Transverse colon (tissue), 4 donors: Measurements from ENCODE around the gene EPHB2. TPM values are rescaled to one million over a fixed set of nuclear protein-coding genes. Genes with fewer than 3 reads are reported as not detected.

Experiments
- DNase-seq: peaks from one replicate; pipeline ENCODE4 v3.0.0-alpha.2; 2019
- H3K27ac ChIP-seq, 4 donors: fragments of 200-600 bp; sonication (generic); 2 replicates each; pipeline ENCODE4 v1.5.1; 2016 to 2018; ENCODE audit warnings: inconsistent platforms in 4 of 4
- H3K27me3 ChIP-seq: fragments of 200-600 bp; sonication (generic); 2 replicates; pipeline ENCODE4 v1.5.1; 2017; ENCODE audit warnings: inconsistent platforms
- H3K36me3 ChIP-seq, 4 donors: fragments of 200-600 bp; sonication (generic); 2 replicates each; pipeline ENCODE4 v1.5.1; 2017 to 2019; ENCODE audit warnings: inconsistent platforms in 4 of 4
- H3K4me1 ChIP-seq, 4 donors: fragments of 200-600 bp; sonication (generic); 2 replicates each; pipeline ENCODE4 v1.5.1; 2017 to 2020; ENCODE audit warnings: inconsistent platforms in 4 of 4
- H3K4me3 ChIP-seq, 4 donors: fragments of 200-600 bp; sonication (generic); 1 replicate in 1 of 4; 2 replicates in 3 of 4; pipeline versions ENCODE4 v1.5.1 to v1.6.1; 2017 to 2019; ENCODE audit warnings: inconsistent platforms in 4 of 4
- H3K9me3 ChIP-seq, 2 donors: fragments of 200-600 bp; sonication (generic); 2 replicates each; pipeline ENCODE4 v1.5.1; 2017 to 2019; ENCODE audit warnings: inconsistent platforms in 2 of 2
- CTCF ChIP-seq, 5 experiments: fragments of 200-600 bp in 3 of 5; fragments of 450-650 bp in 2 of 5; sonication (generic) in 3 of 5; IDR thresholded peaks; 1 replicate in 2 of 5; 2 replicates in 3 of 5; pipeline ENCODE4 v1.5.1; 2016 to 2017; ENCODE audit warnings: antibody characterized with exemption in 5 of 5, inconsistent platforms in 3 of 5, mild to moderate bottlenecking in 2 of 5, moderate library complexity in 1 of 5
- EP300 ChIP-seq: sonication (generic); formaldehyde crosslinking; IDR thresholded peaks from one replicate; pipeline ENCODE4 v1.6.1; 2017; ENCODE audit warnings: antibody characterized with exemption, low read depth
- POLR2A ChIP-seq: fragments of 450-650 bp; IDR thresholded peaks from one replicate; pipeline ENCODE4 v1.6.1; 2016; ENCODE audit warnings: antibody characterized with exemption, mild to moderate bottlenecking, moderate library complexity
- POLR2AphosphoS5 ChIP-seq, 3 donors: sonication (generic); formaldehyde crosslinking; IDR thresholded peaks; one replicate each; pipeline ENCODE4 v1.6.1; 2016; ENCODE audit warnings: antibody characterized with exemption in 3 of 3
- WGBS, 2 donors: methylation state at CpG; one replicate each; pipeline ENCODE4 v1.1.5; 2018; ENCODE audit warnings: low coverage in 1 of 2; 5-methylcytosine and 5-hydroxymethylcytosine counted together
- in situ Hi-C, 4 donors: fragments of 200-750 bp; cut with MboI; loops; one replicate each; pipeline versions ENCODE4 v1.15.0 to v1.15.1; 2017; ENCODE audit warnings: low sequenced_read_pairs in 3 of 4, low pct_ligation_motif_present in 1 of 4, low pct_unique_long_range_greater_than_20kb in 1 of 4
- intact Hi-C: fragments of 100-400 bp; cut with DNase I; formaldehyde crosslinking; loops from one replicate; pipeline ENCODE4 v1.15.1; 2023; ENCODE audit warnings: low total_unique reads
- total RNA-seq, 4 donors: library from RNA; depleted of rRNA; stranded (reverse); fragments of >200 nt; gene quantifications; one replicate each; pipeline ENCODE4 v1.1.0, GENCODE V29; 2016

The EPHB2 gene
- total RNA-seq, 4 donors from 2014 or later = 3.0 to 152 (median 27.9) TPM

- no peak for TF ChIP-seq CTCF (IDR thresholded peaks at IDR 0.05)
- no peak for TF ChIP-seq EP300
- TF ChIP-seq POLR2AphosphoS5 (IDR thresholded peaks at IDR 0.05) = no peak
- TF ChIP-seq POLR2A = no peak
- DNase-seq = no peak
- H3K36me3 ChIP-seq = peaks cover 0 to 7% (median 0%) of the 10 kb centered on the region in 4 donors
- H3K4me3 ChIP-seq = no peak overlapping the region
- intact Hi-C loops (no loop called here), in situ Hi-C loops (loop anchor here in 2 of 4 donors (25.0 kb wide), 1 partner anchor 206 kb away; no protein-coding TSS in a partner anchor)
- WGBS, 2 donors = 75% methylated on average over 3 of the region's 3 CpGs; no CpG with 5 or more reads in 1 of the 2 donors
- no peaks in the 10 kb centered on the region for H3K4me1 ChIP-seq
- H3K27me3 ChIP-seq = no peaks in the 10 kb centered on the region
- no peak overlapping the region for H3K27ac ChIP-seq
- no peaks in the 10 kb centered on the region for H3K9me3 ChIP-seq
Measured at GRCh38 chr1:22893292-22893691, 182.7 kb downstream of the EPHB2 start.

- DNase-seq = no peak
- no peak for TF ChIP-seq POLR2A
- no peak for TF ChIP-seq EP300
- TF ChIP-seq CTCF (IDR thresholded peaks at IDR 0.05) = no peak
- no peak for TF ChIP-seq POLR2AphosphoS5 (IDR thresholded peaks at IDR 0.05)
- H3K27ac ChIP-seq = no peak overlapping the region
- 78 to 80% methylated on average over 1 to 8 of the region's 9 CpGs for WGBS, 2 donors
- H3K27me3 ChIP-seq = no peaks in the 10 kb centered on the region
- no peaks in the 10 kb centered on the region for H3K9me3 ChIP-seq
- H3K4me1 ChIP-seq = no peaks in the 10 kb centered on the region
- in situ Hi-C loops (loop anchor here in 2 of 4 donors (25.0 kb wide), 1 partner anchor 208 kb away; no protein-coding TSS in a partner anchor), intact Hi-C loops (no loop called here)
- no peak overlapping the region for H3K4me3 ChIP-seq
- peaks cover 0 to 7% (median 0%) of the 10 kb centered on the region in 4 donors for H3K36me3 ChIP-seq
Measured at GRCh38 chr1:22895357-22895756, 184.7 kb downstream of the EPHB2 start.

GRCh38 chr1:22896184-22896583, 185.5 kb downstream of the EPHB2 start:
- H3K36me3 ChIP-seq = peaks cover 0 to 7% (median 0%) of the 10 kb centered on the region in 4 donors
- 84% methylated on average over 7 of the region's 7 CpGs; no CpG with 5 or more reads in 1 of the 2 donors for WGBS, 2 donors
- no peak overlapping the region for H3K4me3 ChIP-seq
- in situ Hi-C loops = loop anchor here in 2 of 4 donors (25.0 kb wide), 1 partner anchor 209 kb away; no protein-coding TSS in a partner anchor
- H3K27me3 ChIP-seq = no peaks in the 10 kb centered on the region
- no peaks in the 10 kb centered on the region for H3K9me3 ChIP-seq
- no peaks in the 10 kb centered on the region for H3K4me1 ChIP-seq
- DNase-seq = no peak
- TF ChIP-seq CTCF (IDR thresholded peaks at IDR 0.05) (no peak), EP300 (no peak)
- H3K27ac ChIP-seq = no peak overlapping the region
- intact Hi-C loops = no loop called here

- 62% methylated on average over 3 of the region's 3 CpGs; no CpG with 5 or more reads in 1 of the 2 donors for WGBS, 2 donors
- no peak for TF ChIP-seq CTCF (IDR thresholded peaks at IDR 0.05)
- no peak for TF ChIP-seq POLR2AphosphoS5 (IDR thresholded peaks at IDR 0.05)
- TF ChIP-seq EP300 = no peak
- TF ChIP-seq POLR2A = no peak
Measured at GRCh38 chr1:22900451-22900850, 189.8 kb downstream of the EPHB2 start.

More at GRCh38 chr1:22900451-22900850, 189.8 kb downstream of the EPHB2 start:
- no peaks in the 10 kb centered on the region for H3K4me1 ChIP-seq
- no peak overlapping the region for H3K4me3 ChIP-seq
- intact Hi-C loops (no loop called here), in situ Hi-C loops (no loop called here)
- DNase-seq = no peak
- H3K27me3 ChIP-seq = no peaks in the 10 kb centered on the region
- no peak overlapping the region for H3K27ac ChIP-seq
- no peaks in the 10 kb centered on the region for H3K36me3 ChIP-seq
- no peaks in the 10 kb centered on the region for H3K9me3 ChIP-seq
